ENCODE results near the gene CACNG4. TPM values are rescaled to one million over a fixed set of nuclear protein-coding genes. Genes with fewer than 3 reads are reported as not detected.
A peak's percentile ranks its signal among the peaks of the same experiment; 100 is the strongest.
"Not testable (repeated sequence)": the region's sequence is repeated elsewhere in the genome, so short reads cannot be mapped to it uniquely, and the experiment has no call there.

Gene CACNG4
- total RNA-seq, 3 donors from 2014 or later, result 0.07 to 0.47 (median 0.26) TPM

DNA sequence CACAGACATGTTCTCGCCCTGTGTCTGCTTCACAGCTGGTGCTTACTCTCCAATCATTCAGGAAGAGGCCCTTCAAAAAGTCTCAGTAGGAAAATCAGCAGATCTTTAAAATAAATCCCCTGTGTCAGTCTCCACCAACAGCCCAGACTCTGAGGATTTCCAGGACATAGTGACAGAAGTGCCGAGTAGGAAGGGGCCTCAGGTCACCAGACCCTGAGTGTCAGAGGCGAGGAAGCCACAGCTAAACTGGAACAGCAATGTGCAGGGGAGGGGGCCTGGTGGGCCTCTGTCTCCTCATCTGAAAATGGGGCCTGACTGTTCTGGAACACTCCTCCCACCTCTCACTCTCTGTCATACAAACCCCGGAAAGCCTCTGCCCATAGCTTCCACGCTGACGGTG, 6.3 kb downstream of the CACNG4 start:
- DNase-seq (no peak), ATAC-seq (no peak)
- no peaks in the 10 kb centered on the region for H3K36me3 ChIP-seq (ENCODE audit: low read depth)
- H3K4me1 ChIP-seq (ENCODE audit: low read depth), result peaks cover 3% of the 10 kb centered on the region
- intact Hi-C loops (cut with DNase I, micrococcal nuclease), result no loop called here
- H3K9me3 ChIP-seq, result no peaks in the 10 kb centered on the region
- TF ChIP-seq, protein P1, sequence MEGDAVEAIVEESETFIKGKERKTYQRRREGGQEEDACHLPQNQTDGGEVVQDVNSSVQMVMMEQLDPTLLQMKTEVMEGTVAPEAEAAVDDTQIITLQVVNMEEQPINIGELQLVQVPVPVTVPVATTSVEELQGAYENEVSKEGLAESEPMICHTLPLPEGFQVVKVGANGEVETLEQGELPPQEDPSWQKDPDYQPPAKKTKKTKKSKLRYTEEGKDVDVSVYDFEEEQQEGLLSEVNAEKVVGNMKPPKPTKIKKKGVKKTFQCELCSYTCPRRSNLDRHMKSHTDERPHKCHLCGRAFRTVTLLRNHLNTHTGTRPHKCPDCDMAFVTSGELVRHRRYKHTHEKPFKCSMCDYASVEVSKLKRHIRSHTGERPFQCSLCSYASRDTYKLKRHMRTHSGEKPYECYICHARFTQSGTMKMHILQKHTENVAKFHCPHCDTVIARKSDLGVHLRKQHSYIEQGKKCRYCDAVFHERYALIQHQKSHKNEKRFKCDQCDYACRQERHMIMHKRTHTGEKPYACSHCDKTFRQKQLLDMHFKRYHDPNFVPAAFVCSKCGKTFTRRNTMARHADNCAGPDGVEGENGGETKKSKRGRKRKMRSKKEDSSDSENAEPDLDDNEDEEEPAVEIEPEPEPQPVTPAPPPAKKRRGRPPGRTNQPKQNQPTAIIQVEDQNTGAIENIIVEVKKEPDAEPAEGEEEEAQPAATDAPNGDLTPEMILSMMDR (IDR thresholded peaks at IDR 0.05), result no peak
- no peak overlapping the region for H3K4me3 ChIP-seq

DNA sequence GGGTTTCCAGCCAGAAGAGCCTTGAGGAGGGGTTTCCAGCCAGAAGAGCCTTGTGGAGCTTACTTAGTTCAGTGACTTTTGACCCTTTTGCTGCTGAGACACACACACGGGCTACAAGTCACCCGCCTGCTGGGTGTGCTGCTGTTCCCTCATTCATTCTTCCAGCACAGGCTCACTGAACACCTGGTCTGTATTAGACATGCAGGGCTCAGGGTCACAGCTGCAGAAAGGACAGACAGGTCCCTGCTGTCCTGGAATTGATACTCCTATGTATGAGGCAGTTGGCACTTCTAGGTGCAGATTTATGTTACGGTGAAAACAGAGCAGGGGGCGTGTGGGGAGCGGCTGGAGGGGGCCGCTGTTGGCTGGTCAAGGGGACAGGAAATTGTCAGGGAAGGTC, 6.8 kb downstream of the CACNG4 start:
- H3K4me1 ChIP-seq (ENCODE audit: low read depth), result no peaks in the 10 kb centered on the region
- no peak overlapping the region for H3K4me3 ChIP-seq
- TF ChIP-seq, protein P1 (IDR thresholded peaks at IDR 0.05), result no peak
- ATAC-seq (no peak), DNase-seq (no peak)
- no peaks in the 10 kb centered on the region for H3K9me3 ChIP-seq
- H3K36me3 ChIP-seq (ENCODE audit: low read depth), result no peaks in the 10 kb centered on the region
- intact Hi-C loops (cut with DNase I, micrococcal nuclease), result no loop called here

DNA sequence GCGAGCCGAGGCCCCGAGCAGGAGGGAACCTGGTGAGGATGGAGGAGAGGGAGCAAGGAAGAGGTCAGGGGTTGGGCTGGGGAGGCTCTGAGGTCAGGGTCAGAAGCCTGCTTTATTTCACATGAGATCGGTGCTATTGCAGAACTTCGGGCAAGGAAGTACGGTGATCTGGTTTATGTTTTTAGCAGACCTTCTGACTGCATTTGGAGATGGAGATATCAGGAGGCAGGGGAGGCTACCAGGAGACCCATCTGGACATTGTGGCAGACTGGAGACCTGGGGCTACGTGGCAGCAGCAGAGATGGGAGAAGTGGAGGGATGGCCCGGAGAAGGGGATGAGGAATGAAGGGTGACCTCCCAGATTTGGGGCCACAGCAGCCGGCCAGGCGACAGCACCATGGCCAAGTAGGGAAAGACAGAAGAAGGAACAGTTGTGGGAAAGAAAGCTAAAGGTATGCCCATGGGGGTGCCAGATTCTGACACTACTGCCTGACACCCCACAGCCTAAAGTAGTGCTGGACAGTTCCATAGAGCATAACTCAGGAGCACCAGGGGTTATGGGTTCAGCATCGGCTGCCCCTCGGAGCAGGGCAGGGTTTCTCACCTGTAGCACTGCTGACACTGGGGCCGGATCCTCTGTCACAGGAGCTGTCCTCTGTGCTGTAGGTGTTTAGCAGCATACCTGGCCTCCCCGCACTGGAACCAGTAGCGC, 7.4 kb downstream of the CACNG4 start:
- no peaks in the 10 kb centered on the region for H3K36me3 ChIP-seq (ENCODE audit: low read depth)
- TF ChIP-seq, protein P1 (IDR thresholded peaks at IDR 0.05), result no peak
- DNase-seq (no peak), ATAC-seq (no peak)
- intact Hi-C loops (cut with DNase I, micrococcal nuclease), result no loop called here
- H3K4me1 ChIP-seq (ENCODE audit: low read depth), result no peaks in the 10 kb centered on the region
- no peak overlapping the region for H3K4me3 ChIP-seq
- no peaks in the 10 kb centered on the region for H3K9me3 ChIP-seq

DNA sequence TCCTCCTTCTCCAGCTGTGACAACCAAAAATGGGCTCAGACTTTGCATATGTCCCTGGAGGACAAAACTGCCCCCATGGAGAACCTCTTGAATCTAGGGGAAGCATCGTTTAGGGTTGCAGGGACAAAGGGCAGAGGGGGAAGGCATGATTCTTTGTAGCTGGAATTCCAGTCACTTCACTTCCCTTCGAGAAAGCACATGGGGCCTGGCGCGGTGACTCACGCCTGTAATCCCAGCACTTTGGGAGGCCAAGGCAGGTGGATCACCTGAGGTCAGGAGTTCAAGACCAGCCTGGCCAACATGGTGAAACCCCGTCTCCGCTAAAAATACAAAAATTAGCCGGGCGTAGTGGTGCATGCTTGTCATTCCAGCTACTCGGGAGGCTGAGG, 7.9 kb downstream of the CACNG4 start:
- intact Hi-C loops (cut with DNase I, micrococcal nuclease); H3K4me1 ChIP-seq (ENCODE audit: low read depth): not testable (repeated sequence)

DNA sequence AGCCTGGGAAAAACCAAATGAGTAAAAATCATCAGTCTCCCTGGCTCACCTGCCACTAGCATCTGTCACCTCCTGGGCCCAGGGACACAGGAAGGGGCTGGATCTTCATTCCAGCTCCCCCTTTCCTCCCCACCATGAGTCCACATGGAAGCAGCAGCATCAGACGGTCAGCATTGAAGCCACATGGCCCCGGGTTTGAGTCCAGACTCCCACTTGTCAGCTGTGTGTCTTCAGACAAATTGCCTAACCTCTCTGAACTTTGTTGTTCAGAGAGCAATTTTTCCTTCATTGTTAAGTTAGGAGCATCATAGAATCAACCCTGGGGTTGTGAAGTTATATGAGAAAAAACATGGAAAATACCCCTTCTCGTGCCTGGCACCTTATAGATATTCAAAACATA, 10.7 kb downstream of the CACNG4 start:
- ATAC-seq, result no peak
- H3K9me3 ChIP-seq, result no peaks in the 10 kb centered on the region
- TF ChIP-seq, protein P1 (IDR thresholded peaks at IDR 0.05), result no peak
- intact Hi-C loops (cut with DNase I, micrococcal nuclease), result no loop called here
- no peak for DNase-seq
- no peaks in the 10 kb centered on the region for H3K4me1 ChIP-seq (ENCODE audit: low read depth)
- H3K36me3 ChIP-seq (ENCODE audit: low read depth), result no peaks in the 10 kb centered on the region
- no peak overlapping the region for H3K4me3 ChIP-seq

More for the DNA sequence above, 7.9 kb downstream of the CACNG4 start:
- DNase-seq; H3K9me3 ChIP-seq; H3K4me3 ChIP-seq; ATAC-seq; H3K36me3 ChIP-seq (ENCODE audit: low read depth): not testable (repeated sequence)

DNA sequence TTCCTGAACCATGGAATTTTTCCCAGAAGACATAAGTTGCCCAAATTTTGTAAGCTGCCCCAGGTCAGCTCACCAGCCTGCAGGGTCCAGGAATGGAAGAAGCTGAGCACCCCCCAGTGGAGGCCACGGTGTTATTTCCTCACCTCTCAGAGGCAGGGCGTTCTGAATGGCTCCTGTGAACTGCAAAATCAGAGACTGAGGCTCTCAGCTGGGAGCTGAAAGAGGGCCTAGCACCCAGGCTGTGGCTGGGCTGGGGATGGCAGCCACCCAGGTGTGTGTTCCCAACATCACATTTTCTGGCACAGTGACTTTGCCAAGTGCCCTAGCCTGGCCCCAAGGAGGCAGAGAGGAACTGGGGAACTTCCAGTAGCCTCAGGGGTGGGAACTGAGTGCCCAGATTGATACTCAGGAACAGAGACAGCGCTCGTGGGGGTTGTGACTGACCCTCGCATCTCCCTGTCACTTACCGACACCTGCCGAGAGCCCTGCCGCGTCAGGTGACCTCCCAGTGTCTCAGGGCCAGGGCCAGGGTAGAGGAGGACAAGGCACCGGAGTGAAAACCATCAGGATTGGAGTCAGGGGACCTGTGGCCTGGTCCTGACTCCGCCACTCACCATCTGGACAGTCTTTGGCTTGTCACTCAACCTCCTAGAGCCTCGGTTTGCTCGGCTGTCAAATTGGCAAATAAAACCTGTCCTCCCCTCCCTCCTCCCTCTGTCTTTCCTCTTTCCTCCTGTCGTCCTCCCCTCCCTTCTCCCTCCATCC, 11.3 kb downstream of the CACNG4 start:
- H3K4me3 ChIP-seq, result no peak overlapping the region
- ATAC-seq, result peak; percentile 21

More for the DNA sequence above, 11.3 kb downstream of the CACNG4 start:
- Histone ChIP-seq H3K4me1 (ENCODE audit: low read depth) (no peaks in the 10 kb centered on the region), H3K9me3 (no peaks in the 10 kb centered on the region), H3K36me3 (ENCODE audit: low read depth) (no peaks in the 10 kb centered on the region)
- no peak for DNase-seq
- intact Hi-C loops (cut with DNase I, micrococcal nuclease), result no loop called here
- TF ChIP-seq, protein P1 (IDR thresholded peaks at IDR 0.05), result no peak

All from mucosa of descending colon (tissue), 3 donors.